ELR (cell line): ENCODE measurements around the gene DENND11.

ENCODE experiments used
- DNase-seq: peaks from one replicate; pipeline ENCODE4 v3.0.0-alpha.2; 2015; ENCODE audit warnings: low read depth

DENND11 gene

GRCh38 chr7:141685285-141686023 is 16.5 kb downstream of the DENND11 start:
- DNase-seq, result no peak

GRCh38 chr7:141679014-141679413 is 23.0 kb downstream of the DENND11 start:
- DNase-seq, result no peak

GRCh38 chr7:141676618-141677017 is 25.3 kb downstream of the DENND11 start:
- no peak for DNase-seq

GRCh38 chr7:141675436-141676215 is 26.3 kb downstream of the DENND11 start:
- no peak for DNase-seq

- no peak for DNase-seq
Measured at GRCh38 chr7:141674702-141675101, 27.3 kb downstream of the DENND11 start.

GRCh38 chr7:141674171-141674671 is 27.7 kb downstream of the DENND11 start:
- DNase-seq, result no peak

GRCh38 chr7:141673346-141673745 is 28.6 kb downstream of the DENND11 start:
- no peak for DNase-seq

- no peak for DNase-seq
Measured at GRCh38 chr7:141671705-141672496, 30.1 kb downstream of the DENND11 start.

GRCh38 chr7:141668853-141669252 is 33.1 kb downstream of the DENND11 start:
- no peak for DNase-seq

GRCh38 chr7:141666071-141666470 is 35.9 kb downstream of the DENND11 start:
- no peak for DNase-seq

- no peak for DNase-seq
Measured at GRCh38 chr7:141665208-141666035, 36.5 kb downstream of the DENND11 start.

- DNase-seq, result no peak
Measured at GRCh38 chr7:141664450-141664849, 37.5 kb downstream of the DENND11 start.

- DNase-seq, result no peak
Measured at GRCh38 chr7:141663081-141663849, 38.7 kb downstream of the DENND11 start.

- DNase-seq, result no peak
Measured at GRCh38 chr7:141660259-141660658, 41.7 kb downstream of the DENND11 start.

GRCh38 chr7:141659501-141659900 is 42.5 kb downstream of the DENND11 start:
- DNase-seq, result no peak

- DNase-seq, result peak; percentile 65
Measured at GRCh38 chr7:141654551-141654950, 47.4 kb downstream of the DENND11 start.

GRCh38 chr7:141652691-141653090 is 49.3 kb downstream of the DENND11 start:
- no peak for DNase-seq
